Right atrium auricular region (tissue), 2 donors: ENCODE data around the gene RAB24. TPM values are rescaled to one million over a fixed set of nuclear protein-coding genes. Genes with fewer than 3 reads are reported as not detected.

Experiments used
- DNase-seq: peaks from one replicate; pipeline ENCODE4 v3.0.0-alpha.2; 2019; ENCODE audit warnings: low spot score
- H3K27ac ChIP-seq, 2 donors: fragments of 200-600 bp; sonication (generic); 1 replicate in 1 of 2; 2 replicates in 1 of 2; pipeline ENCODE4 v1.5.1; 2016 to 2019
- H3K27me3 ChIP-seq, 2 donors: fragments of 200-600 bp; sonication (generic); one replicate each; pipeline versions ENCODE4 v1.5.1 to v1.6.0; 2017 to 2019
- H3K36me3 ChIP-seq: fragments of 200-600 bp; sonication (generic); one replicate; pipeline ENCODE4 v1.5.1; 2016
- H3K4me1 ChIP-seq, 2 donors: fragments of 200-600 bp; sonication (generic); one replicate each; pipeline versions ENCODE4 v1.5.1 to v1.6.0; 2017 to 2019
- H3K4me3 ChIP-seq, 2 donors: fragments of 200-600 bp; sonication (generic); 1 replicate in 1 of 2; 2 replicates in 1 of 2; pipeline ENCODE4 v1.5.1; 2017 to 2019; ENCODE audit warnings: mild to moderate bottlenecking in 1 of 2, moderate library complexity in 1 of 2
- H3K9me3 ChIP-seq, 2 donors: fragments of 200-600 bp; sonication (generic); one replicate each; pipeline ENCODE4 v1.5.1; 2019
- total RNA-seq, 2 donors: library from RNA; depleted of rRNA; stranded (reverse); fragments of >200 nt; gene quantifications; one replicate each; pipeline ENCODE4 v1.1.0, GENCODE V29; 2016
- TF ChIP-seq, protein P1 (sequence below), 2 donors: fragments of 200-600 bp; sonication (generic); IDR thresholded peaks; one replicate each; pipeline ENCODE4 v1.5.1; 2019; ENCODE audit warnings: antibody characterized with exemption in 2 of 2

Gene RAB24
- total RNA-seq: 10 to 100 TPM; 14.8 to 14.9 TPM

DNA sequence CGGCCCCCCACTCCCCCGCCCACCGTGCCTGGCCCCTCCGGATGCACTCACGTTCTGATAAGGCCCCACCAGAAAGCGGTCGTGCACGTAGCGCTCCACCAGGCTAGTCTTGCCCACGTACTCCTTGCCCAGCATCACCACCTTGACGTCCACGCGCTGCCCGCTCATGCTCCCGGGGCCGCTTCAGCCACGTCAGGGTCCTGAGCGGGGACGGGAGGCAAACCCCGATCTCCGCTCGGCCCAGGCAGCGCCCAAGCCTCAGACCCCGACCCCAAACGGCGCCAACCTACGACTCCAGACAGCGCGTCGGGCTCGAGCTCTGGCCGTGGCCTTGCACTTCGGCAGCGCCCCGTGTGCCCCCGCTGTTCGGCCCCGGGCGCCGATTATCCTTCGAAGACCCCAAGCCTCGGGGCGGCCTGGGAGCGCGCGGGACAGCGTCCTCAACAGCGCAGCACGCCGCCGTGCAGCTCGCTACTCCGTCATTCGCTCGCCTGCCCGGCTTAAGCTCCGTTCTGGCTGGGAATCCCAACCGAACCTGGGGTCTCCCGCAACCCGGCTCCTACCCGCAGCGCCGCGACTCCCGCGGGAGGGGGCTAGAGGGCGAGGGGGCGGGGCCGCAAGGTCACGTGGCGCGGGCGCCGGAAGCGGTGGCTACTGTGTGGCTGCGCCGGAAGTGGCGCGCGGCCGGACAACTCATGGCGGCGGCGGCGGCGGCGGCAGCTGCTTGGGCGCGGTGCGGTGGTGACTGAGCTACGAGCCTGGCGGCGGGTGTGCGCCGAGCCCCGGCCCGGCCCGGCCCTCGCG, at the start of gene RAB24, which contains the start of gene PRELID1:
Gene RAB24 (minus strand): TSS at position 599 of the 804 bp plus-strand sequence. CDS start 431 bp downstream, at position 168.
Gene PRELID1 (plus strand): TSS at position 679 of the 804 bp plus-strand sequence. CDS start 187 bp downstream, outside the sequence.
- H3K27ac ChIP-seq: peak within 1 kb of the TSS; percentile 85
- DNase-seq: peak; percentile 87
- TF ChIP-seq, protein P1, sequence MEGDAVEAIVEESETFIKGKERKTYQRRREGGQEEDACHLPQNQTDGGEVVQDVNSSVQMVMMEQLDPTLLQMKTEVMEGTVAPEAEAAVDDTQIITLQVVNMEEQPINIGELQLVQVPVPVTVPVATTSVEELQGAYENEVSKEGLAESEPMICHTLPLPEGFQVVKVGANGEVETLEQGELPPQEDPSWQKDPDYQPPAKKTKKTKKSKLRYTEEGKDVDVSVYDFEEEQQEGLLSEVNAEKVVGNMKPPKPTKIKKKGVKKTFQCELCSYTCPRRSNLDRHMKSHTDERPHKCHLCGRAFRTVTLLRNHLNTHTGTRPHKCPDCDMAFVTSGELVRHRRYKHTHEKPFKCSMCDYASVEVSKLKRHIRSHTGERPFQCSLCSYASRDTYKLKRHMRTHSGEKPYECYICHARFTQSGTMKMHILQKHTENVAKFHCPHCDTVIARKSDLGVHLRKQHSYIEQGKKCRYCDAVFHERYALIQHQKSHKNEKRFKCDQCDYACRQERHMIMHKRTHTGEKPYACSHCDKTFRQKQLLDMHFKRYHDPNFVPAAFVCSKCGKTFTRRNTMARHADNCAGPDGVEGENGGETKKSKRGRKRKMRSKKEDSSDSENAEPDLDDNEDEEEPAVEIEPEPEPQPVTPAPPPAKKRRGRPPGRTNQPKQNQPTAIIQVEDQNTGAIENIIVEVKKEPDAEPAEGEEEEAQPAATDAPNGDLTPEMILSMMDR (IDR thresholded peaks at IDR 0.05): peak; percentile 26 to 54
- H3K36me3 ChIP-seq: peaks cover 14% of the 10 kb centered on the region
- H3K27me3 ChIP-seq: no peaks in the 10 kb centered on the region
- H3K4me3 ChIP-seq: peak within 1 kb of the TSS; percentile 90 to 96
- H3K9me3 ChIP-seq: no peaks in the 10 kb centered on the region
- peaks cover 0 to 53% of the 10 kb centered on the region in 2 donors for H3K4me1 ChIP-seq

DNA sequence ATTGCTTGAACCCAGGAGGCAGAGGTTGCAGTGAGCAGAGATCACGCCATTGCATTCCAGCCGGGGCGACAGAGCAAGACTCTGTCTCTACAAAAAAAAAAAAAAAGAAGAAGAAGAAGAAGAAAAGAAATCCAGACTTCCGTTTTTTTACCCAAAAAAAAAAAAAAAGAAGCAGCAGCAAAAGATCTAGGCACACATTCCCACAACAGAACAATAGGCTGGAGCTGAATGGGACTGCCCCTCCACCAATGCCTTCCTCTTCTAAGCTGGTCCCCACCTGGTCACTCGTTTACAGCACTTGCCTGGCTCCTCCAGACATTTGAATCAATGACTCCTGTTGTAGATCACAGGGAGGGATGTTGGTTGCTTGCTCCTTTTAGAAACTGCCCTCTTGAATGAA, 49.6 kb upstream of the RAB24 start:
- DNase-seq: no peak
- TF ChIP-seq, protein P1 (IDR thresholded peaks at IDR 0.05): no peak
- no peaks in the 10 kb centered on the region for H3K36me3 ChIP-seq
- no peaks in the 10 kb centered on the region for H3K9me3 ChIP-seq
- no peaks in the 10 kb centered on the region for H3K27me3 ChIP-seq
- H3K4me3 ChIP-seq: no peak overlapping the region
- H3K4me1 ChIP-seq: peaks cover 0 to 29% of the 10 kb centered on the region in 2 donors
- no peak overlapping the region for H3K27ac ChIP-seq

DNA sequence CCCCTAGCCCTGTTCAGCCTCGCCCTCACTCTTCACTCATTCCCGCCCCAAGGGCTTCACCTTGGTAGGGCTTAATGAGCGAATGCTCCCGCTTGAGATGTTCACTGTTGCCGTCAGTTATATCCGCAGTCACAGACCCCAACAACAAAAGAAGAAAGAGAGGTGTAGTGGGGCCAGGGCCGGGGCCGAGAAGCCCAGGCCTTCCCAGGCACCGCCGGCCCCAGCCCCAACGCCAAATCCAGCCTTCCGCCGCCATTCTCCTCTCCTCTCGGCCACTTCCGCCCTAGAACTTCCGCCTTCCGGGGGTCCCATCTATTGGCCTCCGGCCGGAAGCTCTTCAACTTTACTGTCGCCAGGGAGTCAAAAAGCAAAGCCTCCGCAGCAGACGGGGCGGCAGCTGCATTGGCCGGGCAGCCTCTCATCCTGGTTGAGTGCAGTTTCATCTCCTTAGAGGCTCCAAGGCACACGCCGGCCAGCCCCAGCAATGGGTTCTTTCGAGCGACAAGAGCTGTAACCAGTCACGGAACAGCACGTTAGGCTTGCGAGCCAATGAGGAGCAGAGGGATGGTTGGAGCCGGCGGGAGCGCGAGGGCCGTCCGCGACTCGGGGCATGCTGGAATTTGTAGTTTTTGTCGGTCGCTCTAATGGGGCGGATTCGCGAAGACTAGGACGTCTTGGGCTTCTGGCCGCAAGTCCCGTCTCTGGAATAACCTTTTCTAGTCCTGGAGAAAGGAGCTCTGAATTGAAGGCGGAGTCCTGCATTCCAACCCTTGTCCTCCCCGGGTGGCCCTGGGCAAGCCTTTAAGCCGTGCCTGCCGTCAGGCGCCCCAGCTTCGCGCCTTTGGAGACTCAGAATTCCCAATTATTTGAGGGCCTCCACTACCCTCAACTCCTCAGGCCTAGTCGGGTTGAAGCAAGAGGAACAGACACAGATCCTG, 48.1 kb upstream of the RAB24 start, which contains the start of gene LMAN2:
Gene LMAN2 (minus strand): TSS at position 277 of the 938 bp plus-strand sequence. CDS start 21 bp downstream, at position 256.
- Histone ChIP-seq H3K27ac (peak within 1 kb of the TSS; percentile 89 to 92), H3K4me1 (peaks cover 0 to 23% of the 10 kb centered on the region in 2 donors), H3K27me3 (no peaks in the 10 kb centered on the region), H3K4me3 (peak within 1 kb of the TSS; percentile 78 to 84), H3K9me3 (no peaks in the 10 kb centered on the region), H3K36me3 (peaks cover 6% of the 10 kb centered on the region)
- TF ChIP-seq, protein P1 (IDR thresholded peaks at IDR 0.05): no peak
- peak; percentile 95 for DNase-seq

DNA sequence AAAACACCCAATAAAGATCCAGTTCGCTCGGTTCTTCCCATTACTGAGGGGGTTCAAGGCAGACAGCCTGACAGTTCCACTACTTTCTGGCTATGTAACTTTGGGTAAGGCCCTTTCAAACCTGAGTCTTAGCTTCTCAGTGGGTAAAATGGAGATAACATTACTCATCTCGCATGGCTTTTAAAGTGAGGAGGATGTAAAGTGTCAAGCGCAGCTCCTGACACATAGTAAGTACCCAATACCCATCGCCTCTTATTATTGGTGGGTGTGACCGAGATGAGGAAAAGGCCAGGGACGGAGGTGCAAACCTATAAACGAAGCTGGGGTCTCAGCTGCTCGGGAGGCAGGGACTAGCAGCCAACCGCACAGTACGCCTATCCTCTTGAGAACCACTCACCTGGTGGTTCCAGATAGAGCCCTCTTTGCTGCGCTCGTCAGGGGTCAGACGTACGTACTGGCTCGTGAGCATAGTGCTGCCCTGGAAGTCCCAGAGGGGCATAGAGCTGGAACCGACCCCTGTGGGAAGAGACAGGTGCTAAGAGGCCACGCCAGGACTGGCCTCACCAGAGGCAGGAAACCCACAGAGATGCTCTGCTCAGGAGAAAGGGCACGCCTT, 47.4 kb upstream of the RAB24 start:
- TF ChIP-seq, protein P1 (IDR thresholded peaks at IDR 0.05): no peak
- H3K27ac ChIP-seq: peak overlapping the region; percentile 89 to 92
- H3K4me1 ChIP-seq: peaks cover 0 to 23% of the 10 kb centered on the region in 2 donors
- peak overlapping the region; percentile 78 to 84 for H3K4me3 ChIP-seq
- no peaks in the 10 kb centered on the region for H3K9me3 ChIP-seq
- DNase-seq: no peak
- H3K27me3 ChIP-seq: no peaks in the 10 kb centered on the region
- peaks cover 6% of the 10 kb centered on the region for H3K36me3 ChIP-seq

DNA sequence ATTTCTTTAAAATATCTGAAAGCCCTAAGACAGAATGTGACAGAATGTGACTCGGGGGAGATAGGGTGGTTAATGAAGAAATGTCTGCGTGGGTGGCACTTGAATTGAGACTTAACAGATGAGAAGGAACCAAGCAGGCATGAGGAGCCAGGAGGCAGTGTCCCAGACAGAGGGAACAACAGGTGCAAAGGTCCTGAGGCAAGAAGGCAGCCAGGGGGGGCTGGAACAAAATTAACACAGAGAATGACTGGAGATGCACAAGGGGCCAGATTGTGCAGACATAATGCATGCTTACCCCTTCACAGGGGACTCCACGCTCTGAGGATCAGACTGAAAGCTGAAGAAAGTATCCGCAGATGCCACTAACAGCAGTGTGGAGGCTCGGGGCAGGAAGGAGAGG, 46.2 kb upstream of the RAB24 start:
- Histone ChIP-seq H3K27ac (no peak overlapping the region), H3K36me3 (peaks cover 6% of the 10 kb centered on the region), H3K4me1 (peaks cover 0 to 23% of the 10 kb centered on the region in 2 donors), H3K27me3 (no peaks in the 10 kb centered on the region), H3K9me3 (no peaks in the 10 kb centered on the region), H3K4me3 (no peak overlapping the region)
- TF ChIP-seq, protein P1 (IDR thresholded peaks at IDR 0.05): no peak
- no peak for DNase-seq
